SH-SY5Y (cell line): Measurements from ENCODE around the gene SCAF8.

Experiments used
- GATA2 ChIP-seq: IDR thresholded peaks from 2 replicates; pipeline ENCODE4 v1.6.1; 2011; ENCODE audit warnings: mild to moderate bottlenecking, low read depth, low read length
- GATA3 ChIP-seq: IDR thresholded peaks from 2 replicates; pipeline ENCODE4 v1.6.1; 2011; ENCODE audit warnings: low read depth, mild to moderate bottlenecking, low read length, moderate library complexity

- no peak for TF ChIP-seq GATA3
- TF ChIP-seq GATA2 = no peak
Measured at GRCh38 chr6:154878871-154879491, 145.8 kb downstream of the SCAF8 start.
